Kidney (tissue), 14 donors: ENCODE results near the gene PRDM8. TPM values are rescaled to one million over a fixed set of nuclear protein-coding genes. Genes with fewer than 3 reads are reported as not detected.

Experiments used
- DNase-seq, 5 donors: peaks; one replicate each; pipeline ENCODE4 v3.0.0-alpha.2; 2013 to 2020
- FAIRE-seq: peaks from 2 replicates; lab custom pipeline; 2012; peaks lifted over from hg19 to GRCh38; lab: Jason Lieb, UNC
- H3K27ac ChIP-seq, 2 donors: one replicate each; pipeline ENCODE4 v1.7.0; 2013; ENCODE audit warnings: low read depth in 2 of 2, low read length in 2 of 2, inconsistent platforms in 1 of 2
- H3K27me3 ChIP-seq: one replicate; pipeline ENCODE4 v1.7.1; 2013; ENCODE audit warnings: low read length, inconsistent platforms; ENCODE audit not compliant: control insufficient read depth, insufficient read depth
- H3K36me3 ChIP-seq, 3 donors: one replicate each; pipeline versions ENCODE4 v1.7.0 to v1.7.1; 2013; ENCODE audit warnings: low read length in 3 of 3, control low read depth in 1 of 3, inconsistent platforms in 1 of 3; ENCODE audit not compliant: insufficient read depth in 3 of 3, control insufficient read depth in 2 of 3
- H3K4me1 ChIP-seq, 3 donors: one replicate each; pipeline versions ENCODE4 v1.7.0 to v1.7.1; 2013; ENCODE audit warnings: low read length in 3 of 3, inconsistent platforms in 1 of 3, low read depth in 1 of 3; ENCODE audit not compliant: control insufficient read depth in 2 of 3, insufficient read depth in 2 of 3
- H3K4me3 ChIP-seq, 3 donors: one replicate each; pipeline versions ENCODE4 v1.7.0 to v1.8.1; 2013; ENCODE audit warnings: low read length in 3 of 3, control low read depth in 1 of 3, inconsistent platforms in 1 of 3
- H3K9ac ChIP-seq, 3 donors: one replicate each; pipeline versions ENCODE4 v1.7.0 to v1.7.1; 2013; ENCODE audit warnings: low read length in 3 of 3, control low read depth in 1 of 3, inconsistent platforms in 1 of 3
- H3K9me3 ChIP-seq, 3 donors: one replicate each; pipeline versions ENCODE4 v1.7.0 to v1.7.1; 2013; ENCODE audit warnings: low read length in 3 of 3, control low read depth in 1 of 3, inconsistent platforms in 1 of 3; ENCODE audit not compliant: control insufficient read depth in 2 of 3, insufficient read depth in 1 of 3
- intact Hi-C: fragments of 100-400 bp; cut with DNase I; formaldehyde crosslinking; loops from one replicate; pipeline ENCODE4 v1.11.1; 2022
- polyA plus RNA-seq: library from polyadenylated mRNA; stranded (reverse); fragments of 350-450 nt; fragmentation: Illumina TruSeq; extraction: RNeasy Lipid Tissue Mini Kit (QIAGEN cat#74804); gene quantifications from one replicate; pipeline ENCODE4 v1.2.3, GENCODE V29; 2014; ENCODE audit warnings: low read depth, low replicate concordance; ENCODE audit not compliant: insufficient read depth
- total RNA-seq: library from RNA; stranded (reverse); fragmentation: NEBNext Ultra II Directional; extraction: Animal tissue kit (Norgen Biotek cat#: 25700); gene quantifications from one replicate; pipeline ENCODE4 v1.2.1, GENCODE V29; 2021
- TF ChIP-seq, protein P1 (sequence below): IDR thresholded peaks from 3 replicates; pipeline ENCODE4 v1.5.1; 2012; ENCODE audit warnings: mild to moderate bottlenecking, moderate library complexity, borderline replicate concordance; ENCODE audit not compliant: insufficient read depth; ENCODE audit errors: extremely low read depth
- donor health status: control.
- donor health status: control.
- donor health status: control.
- donor health status: control.
- donor health status: control.
- donor health status: DM: yes; HTN: yes; CAD: no.
- donor health status: Normal renal cell carcinoma (clear cell type).

The PRDM8 gene
- total and polyA plus RNA-seq, 2 donors from 2014 or later, result 0.75 to 4.2 TPM

DNA sequence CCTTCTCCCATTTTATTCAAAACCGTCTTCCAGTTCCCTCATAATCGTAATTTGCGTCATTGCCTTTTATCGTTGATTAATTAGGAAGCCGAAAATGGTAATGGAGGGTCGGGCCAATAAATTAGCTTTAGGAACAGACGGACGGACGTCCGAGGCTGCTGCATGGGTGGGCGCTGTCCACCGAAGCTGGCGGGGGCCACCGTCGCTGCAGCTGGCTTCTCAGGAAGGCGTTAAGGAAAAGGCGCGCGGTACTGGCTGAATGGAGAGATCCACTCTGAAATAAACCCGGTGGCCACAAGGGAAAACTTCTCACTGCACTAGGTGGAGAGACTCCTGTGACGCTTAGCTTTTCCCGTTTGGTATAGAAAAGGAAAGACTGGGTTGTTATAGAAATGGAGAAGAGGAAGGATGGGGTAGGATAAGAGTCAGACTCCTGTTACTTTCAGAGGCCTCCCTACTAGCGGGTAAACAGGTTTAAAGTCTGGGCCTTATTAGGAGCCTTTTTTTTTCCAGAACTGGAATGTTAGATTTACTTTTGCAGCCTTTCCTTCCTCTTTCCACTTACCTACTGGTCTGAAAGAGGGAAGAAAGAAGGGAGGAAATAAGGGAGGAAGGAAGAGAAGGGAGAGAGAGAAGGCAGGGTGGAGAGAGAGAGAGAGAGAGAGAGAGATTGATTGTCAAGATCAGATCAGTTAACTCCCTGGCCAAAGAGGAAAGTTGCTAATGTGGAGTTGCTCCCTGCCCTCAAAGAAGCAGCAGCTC, 11.3 kb upstream of the PRDM8 start:
- DNase-seq (no peak), FAIRE-seq (no peak)
- no peaks in the 10 kb centered on the region for H3K9me3 ChIP-seq
- H3K9ac ChIP-seq, result no peak overlapping the region
- TF ChIP-seq, protein P1, sequence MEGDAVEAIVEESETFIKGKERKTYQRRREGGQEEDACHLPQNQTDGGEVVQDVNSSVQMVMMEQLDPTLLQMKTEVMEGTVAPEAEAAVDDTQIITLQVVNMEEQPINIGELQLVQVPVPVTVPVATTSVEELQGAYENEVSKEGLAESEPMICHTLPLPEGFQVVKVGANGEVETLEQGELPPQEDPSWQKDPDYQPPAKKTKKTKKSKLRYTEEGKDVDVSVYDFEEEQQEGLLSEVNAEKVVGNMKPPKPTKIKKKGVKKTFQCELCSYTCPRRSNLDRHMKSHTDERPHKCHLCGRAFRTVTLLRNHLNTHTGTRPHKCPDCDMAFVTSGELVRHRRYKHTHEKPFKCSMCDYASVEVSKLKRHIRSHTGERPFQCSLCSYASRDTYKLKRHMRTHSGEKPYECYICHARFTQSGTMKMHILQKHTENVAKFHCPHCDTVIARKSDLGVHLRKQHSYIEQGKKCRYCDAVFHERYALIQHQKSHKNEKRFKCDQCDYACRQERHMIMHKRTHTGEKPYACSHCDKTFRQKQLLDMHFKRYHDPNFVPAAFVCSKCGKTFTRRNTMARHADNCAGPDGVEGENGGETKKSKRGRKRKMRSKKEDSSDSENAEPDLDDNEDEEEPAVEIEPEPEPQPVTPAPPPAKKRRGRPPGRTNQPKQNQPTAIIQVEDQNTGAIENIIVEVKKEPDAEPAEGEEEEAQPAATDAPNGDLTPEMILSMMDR, result no peak
- H3K4me1 ChIP-seq, result peaks cover 0 to 18% (median 10%) of the 10 kb centered on the region in 3 donors
- H3K27ac ChIP-seq, result no peak overlapping the region
- H3K36me3 ChIP-seq, result no peaks in the 10 kb centered on the region
- peaks cover 58% of the 10 kb centered on the region for H3K27me3 ChIP-seq
- peak overlapping the region in 1 of 3 donors; percentile 65 for H3K4me3 ChIP-seq
- intact Hi-C loops, result no loop called here

DNA sequence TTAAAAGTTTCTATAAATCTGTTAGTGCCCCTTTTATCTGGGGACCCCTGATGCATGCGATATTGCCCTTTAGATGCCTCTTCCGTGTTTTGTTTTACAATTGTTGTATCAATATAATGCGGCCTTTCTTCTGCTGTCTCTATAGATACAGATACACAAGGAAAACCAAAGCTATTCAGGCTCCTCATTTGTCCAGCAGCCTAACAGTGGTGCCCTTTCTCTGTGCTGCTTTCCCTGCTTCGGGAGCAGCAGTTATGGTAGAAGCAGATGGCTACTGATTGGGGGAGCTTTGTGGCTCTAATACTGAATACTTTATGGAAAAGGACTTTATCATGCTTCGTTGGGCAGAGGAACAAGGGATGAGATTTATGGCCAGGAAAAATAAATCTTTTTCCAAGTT, 10.6 kb upstream of the PRDM8 start:
- FAIRE-seq, result no peak
- H3K27ac ChIP-seq, result no peak overlapping the region
- H3K4me3 ChIP-seq, result no peak overlapping the region
- no peaks in the 10 kb centered on the region for H3K9me3 ChIP-seq
- peaks cover 0 to 18% (median 10%) of the 10 kb centered on the region in 3 donors for H3K4me1 ChIP-seq
- no peak for DNase-seq
- H3K27me3 ChIP-seq, result peaks cover 64% of the 10 kb centered on the region
- TF ChIP-seq, protein P1, result no peak
- H3K36me3 ChIP-seq, result no peaks in the 10 kb centered on the region
- no peak overlapping the region for H3K9ac ChIP-seq
- intact Hi-C loops, result no loop called here

DNA sequence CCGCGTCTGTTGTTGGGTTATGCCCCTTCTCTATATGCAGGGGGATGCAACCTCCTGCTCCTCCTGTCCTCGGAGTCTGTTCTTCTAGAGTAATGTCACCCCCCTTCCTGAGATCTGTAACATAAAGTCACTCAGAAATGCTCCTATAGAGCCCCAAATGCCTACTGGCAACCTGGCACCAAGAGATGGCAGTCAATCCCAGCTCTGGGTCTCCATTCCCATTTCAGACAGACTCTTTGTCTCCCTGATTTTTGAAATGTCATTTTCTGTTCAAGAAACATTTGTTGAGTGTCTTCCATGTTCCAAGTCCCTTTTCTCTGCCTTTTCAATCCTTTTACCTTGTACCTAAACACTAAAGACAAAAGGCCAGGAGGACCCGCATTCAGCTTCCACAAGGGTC, 9.6 kb upstream of the PRDM8 start:
- Histone ChIP-seq H3K9ac (no peak overlapping the region), H3K9me3 (no peaks in the 10 kb centered on the region), H3K4me1 (peaks cover 0 to 18% (median 10%) of the 10 kb centered on the region in 3 donors), H3K36me3 (no peaks in the 10 kb centered on the region), H3K4me3 (no peak overlapping the region), H3K27me3 (peaks cover 74% of the 10 kb centered on the region), H3K27ac (no peak overlapping the region)
- TF ChIP-seq, protein P1, result no peak
- FAIRE-seq (no peak), DNase-seq (no peak)
- intact Hi-C loops, result no loop called here
